ENCODE data around the gene COL4A2. TPM values are rescaled to one million over a fixed set of nuclear protein-coding genes. Genes with fewer than 3 reads are reported as not detected.

The COL4A2 gene
- total RNA-seq (100 to 1,000 TPM in 8 of 9 donors, 10 to 100 TPM in 1; 94.0 to 377 (median 166) TPM), polyA plus RNA-seq (100 to 1,000 TPM in 1 of 2 donors, 10 to 100 TPM in 1; 92.4 to 220 TPM)
- long read RNA-seq, donor 1, full-length matches to known transcripts: 48 of 148 reads
- long read RNA-seq, donor 1, partial matches to known transcripts: 96 of 148 reads
- long read RNA-seq, donor 1, other reads (novel, unspliced or antisense): 4 of 148 reads
- long read RNA-seq, donor 2, full-length matches to known transcripts: 18 of 285 reads
- long read RNA-seq, donor 2, partial matches to known transcripts: 246 of 285 reads
- long read RNA-seq, donor 2, other reads (novel, unspliced or antisense): 21 of 285 reads
- long read RNA-seq, donor 3, full-length matches to known transcripts: 48 of 194 reads
- long read RNA-seq, donor 3, partial matches to known transcripts: 139 of 194 reads
- long read RNA-seq, donor 3, other reads (novel, unspliced or antisense): 7 of 194 reads

DNA sequence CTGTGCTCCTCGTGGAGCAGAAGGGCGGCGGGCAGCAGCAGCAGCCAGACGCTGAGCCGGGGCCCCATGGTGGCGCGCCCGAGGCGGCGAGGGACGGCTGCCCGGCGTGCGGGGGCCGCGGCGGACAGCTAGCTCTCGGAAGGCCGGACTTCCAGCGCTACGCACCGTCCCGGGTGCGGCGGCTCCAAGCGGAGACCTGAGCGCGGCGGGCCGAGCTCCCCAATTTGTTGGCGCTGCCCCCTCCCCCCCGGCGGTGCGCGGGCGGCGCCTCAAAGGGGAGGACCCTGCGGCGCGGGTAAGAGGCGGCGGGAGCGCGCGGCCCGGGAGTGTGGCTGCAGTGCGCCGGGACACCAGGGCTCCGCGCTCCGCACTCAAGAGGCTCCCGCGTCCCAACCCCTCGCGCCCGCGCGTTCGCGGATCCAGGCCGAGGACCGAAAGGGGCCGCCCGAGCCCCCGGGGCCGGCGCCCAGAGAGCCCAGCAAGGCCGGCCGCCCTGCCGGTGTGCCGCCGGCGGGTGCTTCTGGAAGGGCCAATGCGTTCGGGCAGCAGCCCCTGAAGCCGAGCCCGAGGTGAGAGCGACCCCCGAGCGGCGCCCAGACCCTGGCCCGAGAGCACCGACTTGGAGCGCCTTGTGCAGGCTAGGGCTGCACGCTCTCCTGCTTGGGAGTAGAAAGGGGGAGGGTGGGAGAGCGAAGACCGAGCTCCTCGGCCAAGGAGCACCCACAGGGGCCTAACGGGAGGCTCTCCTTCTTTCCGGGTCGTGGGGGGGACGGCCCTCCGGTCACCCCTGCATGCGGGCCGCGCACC lies at the start of gene COL4A2, which contains the start of gene COL4A1:
TSS of gene COL4A2 (plus strand) at position 325 of the 807 bp plus-strand sequence. CDS start 620 bp downstream, outside the sequence.
TSS of gene COL4A1 (minus strand) at position 198 of the 807 bp plus-strand sequence. CDS start at position 68, 130 bp downstream.
- intact Hi-C loops (cut with DNase I): loop anchor here (2.0 to 10.0 kb wide), 12 partner anchors 35 to 110 kb away; no protein-coding TSS in a partner anchor
- Histone ChIP-seq H3K36me3 (peaks cover 0 to 12% (median 0%) of the 10 kb centered on the region in 9 donors), H3K27me3 (peaks cover 0 to 41% (median 0%) of the 10 kb centered on the region in 9 donors), H3K4me3 (peak within 1 kb of the TSS; percentile 67 to 99 (median 87)), H3K27ac (peak within 1 kb of the TSS; percentile 92 to 99 (median 97)), H3K4me1 (peaks cover 17 to 75% (median 64%) of the 10 kb centered on the region in 12 donors), H3K9me3 (no peaks in the 10 kb centered on the region)
- DNase-seq: peak; percentile 87 to 90 (median 88)
- TF ChIP-seq, protein P1, sequence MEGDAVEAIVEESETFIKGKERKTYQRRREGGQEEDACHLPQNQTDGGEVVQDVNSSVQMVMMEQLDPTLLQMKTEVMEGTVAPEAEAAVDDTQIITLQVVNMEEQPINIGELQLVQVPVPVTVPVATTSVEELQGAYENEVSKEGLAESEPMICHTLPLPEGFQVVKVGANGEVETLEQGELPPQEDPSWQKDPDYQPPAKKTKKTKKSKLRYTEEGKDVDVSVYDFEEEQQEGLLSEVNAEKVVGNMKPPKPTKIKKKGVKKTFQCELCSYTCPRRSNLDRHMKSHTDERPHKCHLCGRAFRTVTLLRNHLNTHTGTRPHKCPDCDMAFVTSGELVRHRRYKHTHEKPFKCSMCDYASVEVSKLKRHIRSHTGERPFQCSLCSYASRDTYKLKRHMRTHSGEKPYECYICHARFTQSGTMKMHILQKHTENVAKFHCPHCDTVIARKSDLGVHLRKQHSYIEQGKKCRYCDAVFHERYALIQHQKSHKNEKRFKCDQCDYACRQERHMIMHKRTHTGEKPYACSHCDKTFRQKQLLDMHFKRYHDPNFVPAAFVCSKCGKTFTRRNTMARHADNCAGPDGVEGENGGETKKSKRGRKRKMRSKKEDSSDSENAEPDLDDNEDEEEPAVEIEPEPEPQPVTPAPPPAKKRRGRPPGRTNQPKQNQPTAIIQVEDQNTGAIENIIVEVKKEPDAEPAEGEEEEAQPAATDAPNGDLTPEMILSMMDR (IDR thresholded peaks at IDR 0.05): peak in 2 of 12 donors; percentile 8 to 12
- TF ChIP-seq POLR2A (IDR thresholded peaks at IDR 0.05): peak; percentile 77 to 98
- WGBS, 4 donors: 0 to 1% (median 1%) methylated on average over 18 to 96 of the region's 96 CpGs
- ATAC-seq: peak; percentile 39 to 89 (median 76)

DNA sequence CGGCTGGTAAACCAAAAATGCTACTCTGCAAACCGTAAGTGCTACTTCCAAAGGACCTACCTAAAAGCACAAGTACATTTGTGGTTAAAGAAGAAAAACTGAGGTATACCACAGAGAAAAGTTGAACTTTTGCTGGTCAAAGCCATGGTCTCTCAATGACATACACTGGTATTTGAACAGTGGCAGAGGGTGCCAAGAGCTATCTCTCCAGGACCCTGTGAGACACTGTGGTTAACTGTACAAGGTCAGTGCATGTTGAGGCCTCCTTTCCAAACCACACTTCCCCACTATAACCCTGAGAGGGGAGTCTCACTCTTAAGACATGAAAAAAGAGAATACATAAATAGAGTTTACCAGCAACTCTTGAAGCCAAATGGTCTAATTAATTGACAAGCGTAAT lies 49.7 kb upstream of the COL4A2 start:
- no peak for DNase-seq
- Histone ChIP-seq H3K4me1 (peaks cover 0 to 69% (median 39%) of the 10 kb centered on the region in 12 donors), H3K36me3 (peaks cover 0 to 2% (median 0%) of the 10 kb centered on the region in 9 donors), H3K9me3 (no peaks in the 10 kb centered on the region), H3K27me3 (no peaks in the 10 kb centered on the region), H3K4me3 (no peak overlapping the region), H3K27ac (peak overlapping the region in 2 of 12 donors; percentile 33 to 81)
- 91 to 95% (median 94%) methylated on average over 3 of the region's 3 CpGs for WGBS, 4 donors
- no peak for ATAC-seq
- TF ChIP-seq, protein P1 (IDR thresholded peaks at IDR 0.05): no peak
- TF ChIP-seq POLR2A (IDR thresholded peaks at IDR 0.05): no peak
- intact Hi-C loops (cut with DNase I): no loop called here

DNA sequence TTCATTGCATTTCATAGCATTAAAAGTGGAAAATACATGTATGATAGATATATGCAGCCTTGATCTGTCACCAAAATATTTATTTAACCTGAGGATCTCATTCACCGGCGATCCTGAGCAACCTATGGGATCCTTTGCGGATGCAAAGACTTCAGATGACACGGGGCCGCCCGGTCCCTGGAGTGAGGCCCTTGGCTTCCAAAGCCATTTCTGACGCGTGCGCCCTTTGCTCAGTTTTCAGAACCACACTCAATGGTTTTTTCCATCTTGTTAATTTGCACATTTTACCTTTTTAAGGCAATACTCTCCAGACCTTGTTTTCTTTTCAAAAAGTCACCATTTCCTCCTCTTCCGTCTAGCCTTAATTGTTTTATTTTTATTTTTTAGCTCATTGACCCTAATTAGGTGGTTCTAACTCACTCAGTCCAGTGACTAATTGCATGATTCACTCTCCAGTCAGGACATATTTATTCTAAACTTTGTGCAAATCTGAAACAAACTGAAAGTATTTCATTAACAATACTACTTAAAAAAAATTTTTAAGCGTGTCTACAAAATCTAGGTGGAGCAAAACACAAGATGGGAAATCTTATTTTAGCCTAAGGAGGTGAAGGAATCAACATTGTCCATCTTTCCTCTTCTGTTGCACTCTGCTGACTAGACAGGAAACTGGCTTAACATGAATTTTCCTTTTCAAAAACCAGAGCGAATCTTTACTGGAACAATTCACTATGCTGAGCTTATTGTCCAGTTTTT lies 48.0 kb upstream of the COL4A2 start:
- ATAC-seq (peak in 2 of 4 donors; percentile 6 to 15), DNase-seq (peak in 1 of 5 donors; percentile 41)
- H3K27me3 ChIP-seq: no peaks in the 10 kb centered on the region
- H3K4me1 ChIP-seq: peaks cover 0 to 82% (median 54%) of the 10 kb centered on the region in 12 donors
- 64 to 72% (median 69%) methylated on average over 12 of the region's 12 CpGs for WGBS, 4 donors
- no peak overlapping the region for H3K4me3 ChIP-seq
- H3K9me3 ChIP-seq: no peaks in the 10 kb centered on the region
- peak overlapping the region in 10 of 12 donors; percentile 2 to 64 (median 26) for H3K27ac ChIP-seq
- no peak for TF ChIP-seq POLR2A (IDR thresholded peaks at IDR 0.05)
- TF ChIP-seq, protein P1 (IDR thresholded peaks at IDR 0.05): no peak
- peaks cover 0 to 2% (median 0%) of the 10 kb centered on the region in 9 donors for H3K36me3 ChIP-seq
- intact Hi-C loops (cut with DNase I): no loop called here
